ENCODE data around the gene MICU1.

Gene MICU1

DNA sequence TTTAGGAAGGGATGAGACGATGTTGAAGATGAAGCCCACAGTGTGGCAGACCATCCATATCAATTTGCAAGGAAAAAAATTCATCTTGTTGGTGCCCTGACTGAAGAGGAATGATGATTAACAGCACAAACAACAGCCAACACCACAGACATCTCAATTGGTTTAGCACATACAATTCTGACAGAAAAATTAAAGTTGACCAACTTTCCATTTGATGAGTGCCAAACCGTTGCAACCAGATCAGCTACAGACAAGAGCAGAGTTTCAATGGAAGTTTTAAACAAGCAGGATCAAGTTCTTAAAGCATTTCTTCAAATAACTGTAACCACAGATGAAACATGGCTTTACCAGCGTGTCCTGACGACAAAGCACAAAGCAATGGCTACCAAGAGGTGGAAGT, 138.8 kb downstream of the MICU1 start:
- DNase-seq (ENCODE audit: low read depth in 2 of 2), result no peak
- TF ChIP-seq, protein P1, sequence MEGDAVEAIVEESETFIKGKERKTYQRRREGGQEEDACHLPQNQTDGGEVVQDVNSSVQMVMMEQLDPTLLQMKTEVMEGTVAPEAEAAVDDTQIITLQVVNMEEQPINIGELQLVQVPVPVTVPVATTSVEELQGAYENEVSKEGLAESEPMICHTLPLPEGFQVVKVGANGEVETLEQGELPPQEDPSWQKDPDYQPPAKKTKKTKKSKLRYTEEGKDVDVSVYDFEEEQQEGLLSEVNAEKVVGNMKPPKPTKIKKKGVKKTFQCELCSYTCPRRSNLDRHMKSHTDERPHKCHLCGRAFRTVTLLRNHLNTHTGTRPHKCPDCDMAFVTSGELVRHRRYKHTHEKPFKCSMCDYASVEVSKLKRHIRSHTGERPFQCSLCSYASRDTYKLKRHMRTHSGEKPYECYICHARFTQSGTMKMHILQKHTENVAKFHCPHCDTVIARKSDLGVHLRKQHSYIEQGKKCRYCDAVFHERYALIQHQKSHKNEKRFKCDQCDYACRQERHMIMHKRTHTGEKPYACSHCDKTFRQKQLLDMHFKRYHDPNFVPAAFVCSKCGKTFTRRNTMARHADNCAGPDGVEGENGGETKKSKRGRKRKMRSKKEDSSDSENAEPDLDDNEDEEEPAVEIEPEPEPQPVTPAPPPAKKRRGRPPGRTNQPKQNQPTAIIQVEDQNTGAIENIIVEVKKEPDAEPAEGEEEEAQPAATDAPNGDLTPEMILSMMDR (IDR thresholded peaks at IDR 0.05; ENCODE audit: low read depth, low read length), result no peak
- no peak overlapping the region for H3K4me3 ChIP-seq (replicated peaks in 1 of 2; ENCODE audit: low read depth in 2 of 2, low read length in 2 of 2)

DNA sequence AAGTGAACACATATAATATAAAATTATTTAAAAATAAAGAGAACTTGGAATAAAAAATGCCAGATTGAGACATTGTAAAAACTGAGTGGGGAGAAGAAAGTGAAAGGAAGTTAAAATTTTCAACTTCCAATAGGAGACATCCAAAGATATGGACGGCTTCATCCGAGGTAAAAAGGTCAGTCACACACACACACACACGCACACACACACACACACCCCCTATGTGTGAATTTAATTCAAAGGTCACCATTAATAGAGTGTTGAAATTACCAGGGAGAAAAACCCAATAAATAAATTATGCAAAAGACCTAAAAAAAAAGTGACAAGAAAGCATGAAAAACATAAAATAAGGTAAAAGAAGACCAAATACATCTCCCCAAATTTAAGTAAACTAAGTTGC, 140.2 kb downstream of the MICU1 start:
- no peak overlapping the region for H3K4me3 ChIP-seq (replicated peaks in 1 of 2; ENCODE audit: low read depth in 2 of 2, low read length in 2 of 2)
- no peak for DNase-seq (ENCODE audit: low read depth in 2 of 2)
- TF ChIP-seq, protein P1 (IDR thresholded peaks at IDR 0.05; ENCODE audit: low read depth, low read length), result no peak

DNA sequence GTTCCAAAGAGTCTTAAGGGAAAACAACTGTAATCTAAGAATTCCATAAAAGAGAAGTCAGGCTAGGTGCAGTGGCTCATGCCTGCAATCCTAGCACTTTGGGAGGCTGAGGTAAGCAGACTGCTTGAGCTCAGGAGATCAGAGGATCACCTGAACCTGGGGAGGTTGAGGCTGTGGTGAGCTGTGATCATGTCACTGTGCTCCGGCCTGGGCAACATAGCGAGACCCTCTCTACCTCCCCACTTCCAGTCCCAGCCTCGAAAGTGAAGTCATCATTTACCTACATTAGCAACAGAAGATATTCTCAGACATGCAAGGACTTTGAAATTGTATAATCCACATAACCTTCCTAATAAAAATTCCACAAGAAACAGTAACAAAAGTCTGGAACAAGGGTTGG, 141.4 kb downstream of the MICU1 start:
- H3K4me3 ChIP-seq (replicated peaks in 1 of 2; ENCODE audit: low read depth in 2 of 2, low read length in 2 of 2), result no peak overlapping the region
- DNase-seq (ENCODE audit: low read depth in 2 of 2), result no peak
- TF ChIP-seq, protein P1 (IDR thresholded peaks at IDR 0.05; ENCODE audit: low read depth, low read length), result no peak

DNA sequence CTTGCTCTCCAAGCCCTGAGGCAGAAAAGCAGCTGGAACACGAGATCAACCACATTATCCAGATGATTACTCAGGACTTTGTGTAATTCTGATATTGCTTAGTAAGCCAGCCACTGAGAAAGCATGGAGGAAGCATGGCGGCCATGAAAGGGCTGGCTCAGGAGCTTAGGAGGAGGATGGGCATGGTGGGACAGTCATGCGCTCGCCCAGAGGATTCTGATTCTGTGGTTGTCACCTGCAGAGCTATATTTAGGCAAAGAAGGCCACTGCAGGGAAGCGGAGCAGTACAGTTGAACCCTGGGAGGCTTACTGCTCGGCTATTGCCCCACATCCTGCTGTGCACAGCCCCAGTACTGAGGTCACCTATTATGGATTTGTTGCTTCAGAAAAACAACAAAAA, 142.4 kb downstream of the MICU1 start:
- TF ChIP-seq, protein P1 (IDR thresholded peaks at IDR 0.05; ENCODE audit: low read depth, low read length), result no peak
- DNase-seq (ENCODE audit: low read depth in 2 of 2), result no peak
- no peak overlapping the region for H3K4me3 ChIP-seq (replicated peaks in 1 of 2; ENCODE audit: low read depth in 2 of 2, low read length in 2 of 2)

DNA sequence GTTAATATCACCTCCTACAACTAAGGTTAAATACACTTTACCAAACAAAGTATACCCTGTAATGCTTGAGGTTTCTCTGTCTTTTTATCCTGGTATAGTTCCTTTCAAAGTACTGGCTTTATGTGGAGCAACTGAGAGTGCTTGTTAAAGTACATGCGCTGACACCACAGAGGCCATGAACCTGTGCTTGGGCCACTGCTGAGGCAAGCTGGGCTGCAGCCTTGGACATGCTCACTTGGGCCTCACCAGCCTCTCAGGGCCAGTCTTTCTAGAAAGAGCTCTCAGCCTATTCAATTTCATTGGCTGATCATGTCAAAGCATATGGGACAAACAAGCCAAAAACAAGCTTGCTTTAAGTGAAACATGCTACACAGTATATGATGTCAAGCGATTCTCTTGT, 145.0 kb downstream of the MICU1 start:
- TF ChIP-seq, protein P1 (IDR thresholded peaks at IDR 0.05; ENCODE audit: low read depth, low read length), result no peak
- no peak overlapping the region for H3K4me3 ChIP-seq (replicated peaks in 1 of 2; ENCODE audit: low read depth in 2 of 2, low read length in 2 of 2)
- no peak for DNase-seq (ENCODE audit: low read depth in 2 of 2)

DNA sequence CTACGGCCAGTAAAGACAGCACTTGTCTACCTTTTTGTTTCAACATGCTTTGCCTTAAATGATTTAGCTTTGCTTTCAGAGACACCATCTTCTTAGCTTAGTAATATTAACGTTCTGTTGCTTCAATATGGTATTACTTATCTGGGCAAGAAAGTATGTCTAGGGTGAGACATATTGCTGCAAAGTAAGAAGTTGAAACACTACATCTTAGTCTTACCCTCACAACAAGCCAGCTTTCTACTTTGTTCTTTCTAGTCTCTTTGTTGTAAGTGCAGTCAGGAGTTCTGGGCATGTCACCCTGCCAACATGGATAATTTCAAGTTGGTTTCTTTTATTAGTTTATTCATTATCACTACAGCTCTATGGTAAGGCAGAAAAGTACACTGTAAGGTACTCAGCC, 148.4 kb downstream of the MICU1 start:
- TF ChIP-seq, protein P1 (IDR thresholded peaks at IDR 0.05; ENCODE audit: low read depth, low read length), result no peak
- no peak for DNase-seq (ENCODE audit: low read depth in 2 of 2)
- H3K4me3 ChIP-seq (replicated peaks in 1 of 2; ENCODE audit: low read depth in 2 of 2, low read length in 2 of 2), result no peak overlapping the region

DNA sequence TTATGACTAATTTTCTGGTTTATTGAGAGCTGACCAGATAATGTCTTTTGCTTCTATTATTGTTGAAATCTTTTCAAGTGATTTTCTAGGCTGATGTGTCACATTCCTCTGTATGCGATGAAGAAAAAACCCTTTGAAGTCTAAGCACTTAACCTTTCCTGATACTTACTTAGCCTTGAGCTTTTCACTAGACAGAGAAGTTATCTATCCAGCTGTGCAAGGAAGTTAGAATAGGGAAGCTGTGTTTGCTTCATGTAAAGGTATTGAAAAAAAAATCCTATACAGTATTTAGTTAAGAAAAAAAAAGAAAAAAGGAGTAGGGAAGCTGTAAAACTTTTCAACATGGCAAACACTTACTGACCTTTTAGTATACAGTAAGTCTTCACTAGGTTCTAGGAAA, 153.6 kb downstream of the MICU1 start:
- DNase-seq (ENCODE audit: low read depth in 2 of 2), result no peak
- TF ChIP-seq, protein P1 (IDR thresholded peaks at IDR 0.05; ENCODE audit: low read depth, low read length), result no peak
- H3K4me3 ChIP-seq (replicated peaks in 1 of 2; ENCODE audit: low read depth in 2 of 2, low read length in 2 of 2), result no peak overlapping the region
